ENCODE measurements around the gene CDRT15. TPM values are rescaled to one million over a fixed set of nuclear protein-coding genes. Genes with fewer than 3 reads are reported as not detected.
"Not testable (repeated sequence)": the region's sequence is repeated elsewhere in the genome, so short reads cannot be mapped to it uniquely, and the experiment has no call there.

The CDRT15 gene
- total RNA-seq, result not detected
- polyA plus RNA-seq, result not detected

DNA sequence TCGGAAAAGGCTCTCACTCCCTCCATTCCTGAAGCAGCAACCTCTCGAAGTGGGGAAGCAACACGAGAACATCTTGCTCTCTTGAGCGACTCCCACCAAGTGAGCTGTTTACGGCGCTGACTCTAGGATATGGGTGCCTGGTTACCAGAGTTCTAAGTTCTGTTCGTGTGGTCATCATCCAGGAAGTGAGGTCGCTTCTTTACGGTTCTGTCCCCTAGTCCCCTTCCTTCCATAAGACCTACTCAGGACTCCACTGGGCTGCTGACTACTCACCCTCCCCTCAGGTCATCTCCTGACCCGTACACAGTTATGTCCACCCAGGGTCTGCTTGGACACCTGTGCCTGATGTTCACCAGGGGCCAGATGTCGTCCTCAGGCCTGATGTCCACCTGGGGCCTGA, at the start of gene CDRT15:
Gene CDRT15 (minus strand): TSS at position 101 of the 400 bp plus-strand sequence. CDS start 29 bp downstream, at position 72.
- H3K36me3 ChIP-seq (ENCODE audit: insufficient read depth); DNase-seq (ENCODE audit: extremely low spot score); H3K4me3 ChIP-seq (ENCODE audit: low read depth, low read length); H3K4me1 ChIP-seq (ENCODE audit: insufficient read depth); H3K27ac ChIP-seq (ENCODE audit: low read depth): not testable (repeated sequence)
- WGBS, result 92% methylated on average over 11 of the region's 11 CpGs

DNA sequence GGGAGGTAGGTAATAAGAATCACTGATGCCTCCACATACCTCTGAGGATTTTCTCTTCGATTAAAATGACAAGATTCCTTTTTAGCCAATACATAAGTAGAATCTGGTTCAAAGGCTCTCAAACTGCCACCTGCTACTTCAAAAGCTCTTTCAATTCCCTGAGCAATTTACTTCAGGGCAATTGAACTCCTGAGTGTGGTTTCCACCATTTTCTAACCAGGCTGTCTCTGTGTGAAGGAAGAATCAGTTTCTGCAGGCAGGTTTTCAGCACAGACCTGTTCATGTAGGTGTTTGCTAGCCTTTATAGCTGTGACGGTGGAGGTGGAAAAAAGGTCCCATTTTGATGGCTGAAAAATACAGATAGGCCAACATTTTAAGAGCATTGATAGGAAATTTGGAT, 46.1 kb upstream of the CDRT15 start:
- 75% methylated on average over 2 of the region's 2 CpGs for WGBS
- H3K4me1 ChIP-seq (ENCODE audit: insufficient read depth), result no peaks in the 10 kb centered on the region
- H3K4me3 ChIP-seq (ENCODE audit: low read depth, low read length), result no peak overlapping the region
- no peak for DNase-seq (ENCODE audit: extremely low spot score)
- H3K36me3 ChIP-seq (ENCODE audit: insufficient read depth), result no peaks in the 10 kb centered on the region
- no peak overlapping the region for H3K27ac ChIP-seq (ENCODE audit: low read depth)

DNA sequence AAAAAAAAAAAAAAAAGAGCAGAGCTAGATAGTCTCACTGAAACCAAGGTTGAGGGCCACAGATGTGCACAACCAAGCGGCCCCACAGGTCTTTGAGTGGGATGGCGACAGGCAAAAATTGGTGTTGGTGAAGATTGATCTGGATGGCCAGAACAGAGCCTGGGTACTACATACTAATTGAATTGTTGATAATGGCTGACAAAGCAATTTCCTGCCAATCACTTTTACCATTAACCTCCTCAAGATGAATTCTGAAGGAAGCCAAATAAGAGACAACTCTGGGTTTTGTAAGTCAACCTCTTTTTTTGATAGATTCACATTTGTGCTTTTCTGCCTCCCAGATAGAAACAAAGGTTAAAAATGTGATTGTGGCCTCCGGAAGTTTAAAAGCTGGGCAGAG, 44.9 kb upstream of the CDRT15 start:
- Histone ChIP-seq H3K27ac (ENCODE audit: low read depth) (no peak overlapping the region), H3K4me1 (ENCODE audit: insufficient read depth) (no peaks in the 10 kb centered on the region), H3K4me3 (ENCODE audit: low read depth, low read length) (no peak overlapping the region), H3K36me3 (ENCODE audit: insufficient read depth) (no peaks in the 10 kb centered on the region)
- DNase-seq (ENCODE audit: extremely low spot score), result no peak
- WGBS, result 95% methylated on average over 3 of the region's 3 CpGs

DNA sequence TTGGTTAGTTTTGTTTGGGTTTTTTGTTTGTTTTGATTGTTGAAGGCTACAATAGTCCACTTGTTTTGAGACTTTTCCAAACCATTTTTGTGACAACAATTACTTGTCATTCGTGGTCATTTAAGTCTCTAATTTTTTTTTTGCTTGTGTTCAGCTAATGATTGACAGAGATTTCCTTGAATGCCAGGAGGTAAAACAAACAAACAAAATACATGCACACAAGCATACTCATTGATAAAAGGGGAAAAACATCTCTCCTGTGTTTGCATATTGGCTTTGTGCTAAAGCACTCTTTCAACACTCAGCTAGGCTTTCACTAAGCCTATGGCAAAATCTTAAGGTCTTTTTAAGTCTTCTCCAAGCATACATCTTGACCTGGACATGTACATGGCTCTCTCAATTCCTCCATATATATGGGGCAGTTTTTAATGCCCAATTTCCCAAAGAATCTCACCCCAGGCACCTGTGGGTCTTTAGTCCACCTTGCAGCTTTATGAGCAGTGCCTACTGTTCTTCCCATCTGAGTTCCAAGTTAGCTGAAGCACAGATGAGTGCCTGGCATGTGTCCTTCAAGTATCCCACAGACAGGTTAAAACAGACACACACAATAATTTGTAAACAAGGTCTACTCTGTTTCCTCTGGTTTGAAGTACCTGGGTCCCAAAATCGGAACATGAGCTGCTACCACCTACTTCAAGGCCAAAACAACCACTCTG, 40.0 kb upstream of the CDRT15 start:
- DNase-seq (ENCODE audit: extremely low spot score), result no peak
- WGBS, result 77% methylated on average over 2 of the region's 2 CpGs

DNA sequence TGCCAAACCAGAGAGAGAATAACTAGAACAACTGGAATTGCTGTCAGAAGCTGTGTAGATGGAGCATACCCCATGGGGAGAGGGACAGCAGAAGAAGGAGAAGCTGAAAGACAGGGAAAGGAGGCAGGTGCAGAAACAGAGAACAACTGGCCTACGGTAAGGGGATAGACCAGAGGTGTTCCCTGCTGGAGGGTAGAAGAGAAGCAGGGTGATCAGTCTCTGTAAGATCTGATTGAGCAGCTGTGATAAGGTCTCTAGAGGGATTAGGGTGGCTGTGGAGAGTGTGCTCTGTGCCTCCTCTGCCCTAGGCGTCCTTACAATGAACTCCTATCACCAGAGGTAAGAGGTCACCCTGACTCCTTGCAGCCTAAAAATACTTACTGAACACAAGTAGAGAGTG, 33.8 kb upstream of the CDRT15 start:
- H3K4me1 ChIP-seq (ENCODE audit: insufficient read depth), result no peaks in the 10 kb centered on the region
- no peak overlapping the region for H3K27ac ChIP-seq (ENCODE audit: low read depth)
- 84% methylated on average over 2 of the region's 2 CpGs for whole genome bisulfite sequencing
- no peak for DNase-seq (ENCODE audit: extremely low spot score)
- H3K36me3 ChIP-seq (ENCODE audit: insufficient read depth), result no peaks in the 10 kb centered on the region
- H3K4me3 ChIP-seq (ENCODE audit: low read depth, low read length), result no peak overlapping the region

More for the DNA sequence above, 40.0 kb upstream of the CDRT15 start:
- no peaks in the 10 kb centered on the region for H3K36me3 ChIP-seq (ENCODE audit: insufficient read depth)
- no peaks in the 10 kb centered on the region for H3K4me1 ChIP-seq (ENCODE audit: insufficient read depth)
- H3K4me3 ChIP-seq (ENCODE audit: low read depth, low read length), result no peak overlapping the region
- H3K27ac ChIP-seq (ENCODE audit: low read depth), result no peak overlapping the region

DNA sequence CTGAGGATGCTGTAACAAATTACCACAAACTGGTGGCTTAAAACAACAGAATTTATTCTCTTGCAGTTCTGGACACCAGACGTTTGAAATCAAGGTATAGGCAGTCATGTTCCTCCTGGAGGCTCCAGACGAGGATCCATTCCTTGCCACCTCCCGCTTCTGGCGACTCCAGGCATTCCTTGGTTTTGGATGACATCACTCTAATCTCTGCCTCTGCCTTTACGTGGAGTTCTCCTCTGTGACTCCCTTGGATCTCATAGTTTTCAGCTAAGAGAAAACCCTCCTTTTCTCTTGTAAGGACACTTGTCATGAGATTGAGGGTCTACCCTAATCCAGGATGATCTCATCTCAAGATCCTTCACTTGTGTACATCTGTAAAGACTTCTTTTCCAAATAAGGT, 32.8 kb upstream of the CDRT15 start:
- Histone ChIP-seq H3K4me3 (ENCODE audit: low read depth, low read length) (no peak overlapping the region), H3K4me1 (ENCODE audit: insufficient read depth) (no peaks in the 10 kb centered on the region), H3K27ac (ENCODE audit: low read depth) (no peak overlapping the region), H3K36me3 (ENCODE audit: insufficient read depth) (no peaks in the 10 kb centered on the region)
- DNase-seq (ENCODE audit: extremely low spot score), result no peak
- 36% methylated on average over 5 of the region's 5 CpGs for WGBS

DNA sequence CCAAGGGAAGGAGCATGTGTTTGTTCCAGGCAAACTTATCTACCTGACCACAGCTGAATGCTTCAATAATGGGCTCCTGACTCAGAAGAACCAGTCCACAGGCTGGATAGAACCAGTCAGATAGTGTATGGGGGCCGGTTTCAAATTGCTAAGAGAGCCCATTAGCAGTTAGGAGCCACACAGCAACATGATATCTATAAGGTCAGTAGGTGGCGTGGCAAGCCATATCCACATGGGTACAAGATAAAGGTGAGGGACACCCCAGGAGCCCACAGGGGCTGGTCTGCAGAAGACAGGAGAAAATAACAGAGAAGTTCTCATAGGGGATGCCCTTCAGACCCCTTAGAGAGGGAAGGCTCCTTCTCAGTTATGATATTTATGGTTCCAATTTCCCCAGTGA, 31.6 kb upstream of the CDRT15 start:
- WGBS, result 86% methylated on average over 2 of the region's 2 CpGs
- Histone ChIP-seq H3K27ac (ENCODE audit: low read depth) (no peak overlapping the region), H3K36me3 (ENCODE audit: insufficient read depth) (no peaks in the 10 kb centered on the region), H3K4me1 (ENCODE audit: insufficient read depth) (no peaks in the 10 kb centered on the region), H3K4me3 (ENCODE audit: low read depth, low read length) (no peak overlapping the region)
- DNase-seq (ENCODE audit: extremely low spot score), result no peak

DNA sequence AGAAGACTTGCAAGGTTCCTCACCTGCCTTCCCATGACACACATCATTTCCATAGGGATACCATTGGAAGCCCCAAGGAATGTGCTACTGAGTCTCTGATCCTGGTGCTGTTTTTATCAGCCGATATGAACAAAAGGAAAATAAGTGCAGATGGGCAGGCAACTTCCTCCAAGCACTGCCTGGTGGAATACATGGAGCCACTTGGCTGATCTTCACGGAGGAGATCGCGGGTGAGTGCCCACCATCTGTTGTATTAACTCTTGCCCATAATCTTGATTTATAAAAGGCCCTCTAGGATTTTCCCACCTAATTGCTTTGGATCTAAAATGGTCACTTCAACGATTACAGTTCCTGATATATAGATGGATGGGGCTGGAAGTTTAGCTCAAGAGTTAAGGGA, 24.7 kb upstream of the CDRT15 start:
- no peak for DNase-seq (ENCODE audit: extremely low spot score)
- Histone ChIP-seq H3K4me1 (ENCODE audit: insufficient read depth) (no peaks in the 10 kb centered on the region), H3K36me3 (ENCODE audit: insufficient read depth) (no peaks in the 10 kb centered on the region), H3K27ac (ENCODE audit: low read depth) (no peak overlapping the region), H3K4me3 (ENCODE audit: low read depth, low read length) (no peak overlapping the region)
- 94% methylated on average over 5 of the region's 5 CpGs for WGBS

DNA sequence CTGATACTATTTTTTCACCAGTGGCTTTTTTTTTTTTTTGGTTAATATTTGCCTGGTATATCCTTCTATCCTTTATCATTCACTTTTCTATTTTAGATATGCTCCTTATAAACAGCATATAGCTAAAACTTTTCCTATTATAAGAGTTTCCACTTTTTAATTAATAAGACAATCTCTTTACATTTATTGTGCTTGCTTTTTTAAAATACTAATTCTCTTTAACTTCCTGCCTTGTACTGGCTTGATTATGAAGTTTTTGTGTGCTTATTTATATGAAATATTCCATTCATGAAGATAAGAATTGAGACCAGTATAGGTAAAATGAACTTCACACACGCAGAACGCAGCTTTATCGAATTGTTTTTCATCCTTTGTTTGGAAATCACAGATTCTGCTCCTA, 9.0 kb upstream of the CDRT15 start:
- no peak for DNase-seq (ENCODE audit: extremely low spot score)
- H3K36me3 ChIP-seq (ENCODE audit: insufficient read depth), result no peaks in the 10 kb centered on the region
- no peak overlapping the region for H3K4me3 ChIP-seq (ENCODE audit: low read depth, low read length)
- H3K4me1 ChIP-seq (ENCODE audit: insufficient read depth), result no peaks in the 10 kb centered on the region
- no peak overlapping the region for H3K27ac ChIP-seq (ENCODE audit: low read depth)
- WGBS, result 83% methylated on average over 3 of the region's 3 CpGs

DNA sequence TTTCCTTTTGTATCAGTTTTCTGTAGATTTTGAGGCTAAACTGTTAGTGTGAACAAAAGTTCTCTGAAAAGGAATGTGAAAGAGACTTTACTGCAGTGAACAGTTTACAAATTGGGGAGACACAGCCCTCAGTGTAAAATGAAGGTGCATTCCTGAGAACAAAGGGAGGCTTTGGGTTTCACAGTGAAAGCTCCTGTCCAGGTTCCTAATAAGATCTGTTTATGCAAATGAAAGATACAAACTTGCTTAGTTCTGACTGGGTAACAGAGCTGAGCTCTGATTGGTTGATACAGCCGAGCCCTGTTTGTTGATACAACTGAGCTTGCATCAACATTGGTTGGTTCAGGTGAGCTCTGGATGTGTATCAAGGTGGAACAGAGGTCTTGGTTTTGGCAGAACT, 8.3 kb upstream of the CDRT15 start:
- Histone ChIP-seq H3K36me3 (ENCODE audit: insufficient read depth) (no peaks in the 10 kb centered on the region), H3K27ac (ENCODE audit: low read depth) (no peak overlapping the region), H3K4me3 (ENCODE audit: low read depth, low read length) (no peak overlapping the region), H3K4me1 (ENCODE audit: insufficient read depth) (no peaks in the 10 kb centered on the region)
- WGBS, result 73% methylated on average over 1 of the region's 1 CpG
- no peak for DNase-seq (ENCODE audit: extremely low spot score)

DNA sequence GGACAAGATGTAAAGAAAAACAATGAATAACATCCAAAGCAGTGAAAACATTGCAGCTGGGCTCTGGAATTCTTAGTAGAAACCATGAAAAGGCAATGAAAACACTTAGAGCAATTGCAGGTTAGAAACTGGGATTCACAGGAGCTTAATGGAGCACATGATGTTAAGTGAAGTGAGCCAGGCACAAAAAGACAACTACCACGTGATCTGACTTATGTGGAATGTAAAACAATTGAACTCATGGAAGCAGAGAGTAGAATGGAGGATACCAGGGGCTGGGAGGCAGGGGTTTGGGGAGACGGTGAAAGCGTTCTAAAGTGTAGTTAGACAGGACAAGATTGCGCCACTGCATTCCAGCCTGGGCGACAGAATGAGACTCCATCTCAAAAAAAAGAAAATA, 2.6 kb upstream of the CDRT15 start:
- H3K4me3 ChIP-seq (ENCODE audit: low read depth, low read length); H3K27ac ChIP-seq (ENCODE audit: low read depth); H3K4me1 ChIP-seq (ENCODE audit: insufficient read depth); DNase-seq (ENCODE audit: extremely low spot score); H3K36me3 ChIP-seq (ENCODE audit: insufficient read depth): not testable (repeated sequence)
- 92% methylated on average over 3 of the region's 5 CpGs for WGBS

DNA sequence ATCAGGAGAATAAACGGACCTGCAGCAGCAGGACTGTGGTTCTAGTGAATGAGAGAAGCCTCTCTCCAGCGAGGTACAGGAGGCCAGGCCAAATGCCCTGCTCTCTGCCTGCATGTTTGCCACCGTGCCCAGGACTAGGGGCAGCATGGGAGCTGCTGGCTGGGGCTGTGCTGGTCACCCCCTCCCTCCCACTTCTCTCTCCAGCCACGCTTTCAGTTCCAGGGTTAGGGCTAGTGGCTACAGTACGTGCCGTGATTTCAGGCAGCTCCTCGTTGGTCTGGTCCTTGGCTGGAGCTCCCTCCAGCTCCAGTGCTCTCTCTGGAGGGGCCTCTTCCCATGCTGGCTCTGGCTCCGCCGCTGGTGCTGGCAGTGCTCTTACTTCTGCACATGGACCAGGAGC, 630 bp downstream of the CDRT15 start:
- H3K27ac ChIP-seq (ENCODE audit: low read depth); H3K36me3 ChIP-seq (ENCODE audit: insufficient read depth); H3K4me1 ChIP-seq (ENCODE audit: insufficient read depth); H3K4me3 ChIP-seq (ENCODE audit: low read depth, low read length); DNase-seq (ENCODE audit: extremely low spot score): not testable (repeated sequence)
- WGBS, result 86% methylated on average over 7 of the region's 9 CpGs

DNA sequence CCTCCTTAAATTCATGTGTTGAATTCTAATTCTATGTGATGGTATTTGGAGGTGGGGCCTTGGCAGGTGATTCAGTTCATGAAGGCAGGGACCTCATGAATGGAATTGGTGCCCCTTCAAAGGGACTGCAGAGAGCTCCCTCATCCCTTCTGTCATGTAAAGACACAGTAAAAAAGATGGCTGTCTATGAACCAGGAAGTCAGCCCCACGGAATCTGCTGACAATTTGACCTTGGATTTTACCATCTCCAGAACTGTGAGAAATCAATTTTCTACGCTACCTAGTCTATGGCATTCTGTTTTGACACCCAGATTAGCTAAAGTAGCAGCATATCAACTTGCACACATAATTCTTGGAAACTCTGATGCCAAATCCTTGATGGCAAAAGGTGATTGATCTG, 1.6 kb downstream of the CDRT15 start:
- H3K4me3 ChIP-seq (ENCODE audit: low read depth, low read length); H3K36me3 ChIP-seq (ENCODE audit: insufficient read depth); H3K4me1 ChIP-seq (ENCODE audit: insufficient read depth); H3K27ac ChIP-seq (ENCODE audit: low read depth); DNase-seq (ENCODE audit: extremely low spot score): not testable (repeated sequence)
- WGBS, result 95% methylated on average over 2 of the region's 2 CpGs

DNA sequence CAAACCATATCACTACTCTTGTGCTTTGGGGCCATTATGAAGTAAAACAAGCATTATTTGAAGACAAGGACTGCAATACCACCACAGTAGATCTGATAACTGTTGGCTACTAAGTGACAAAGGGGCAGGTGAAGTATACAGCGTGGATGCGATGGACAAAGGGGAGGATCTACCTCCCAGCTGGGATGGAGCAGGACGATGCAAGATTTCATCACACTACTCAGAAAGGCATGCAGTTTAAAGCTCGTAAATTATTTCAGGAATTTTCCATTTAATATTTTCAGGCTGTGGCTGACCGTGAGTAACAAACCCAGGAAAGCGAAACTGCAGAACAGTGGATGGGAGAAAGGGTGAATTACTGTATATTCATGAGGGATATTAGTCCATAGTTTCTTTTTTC, 5.5 kb downstream of the CDRT15 start:
- H3K36me3 ChIP-seq (ENCODE audit: insufficient read depth); H3K4me1 ChIP-seq (ENCODE audit: insufficient read depth); H3K27ac ChIP-seq (ENCODE audit: low read depth); DNase-seq (ENCODE audit: extremely low spot score); H3K4me3 ChIP-seq (ENCODE audit: low read depth, low read length): not testable (repeated sequence)
- WGBS, result 38% methylated on average over 4 of the region's 6 CpGs

DNA sequence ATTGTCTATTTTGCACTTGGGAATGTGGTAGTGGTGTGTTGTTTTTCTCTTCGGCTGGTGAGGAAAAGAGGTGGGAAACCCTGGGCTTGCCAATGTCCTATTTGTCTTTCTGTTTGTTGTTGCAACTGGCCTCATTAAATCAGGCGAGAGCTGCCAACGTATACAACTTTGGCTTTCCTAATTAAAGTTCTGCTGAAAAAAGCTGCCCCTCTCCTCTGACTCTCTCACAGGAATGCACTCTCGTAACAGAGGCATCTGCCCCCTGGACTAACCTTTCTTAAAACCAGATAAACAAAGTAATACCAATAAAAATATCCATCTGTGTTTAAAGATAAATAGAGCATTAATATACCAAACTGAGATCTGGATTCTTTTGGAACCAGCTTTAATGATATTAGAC, 7.8 kb downstream of the CDRT15 start:
- no peak overlapping the region for H3K4me3 ChIP-seq (ENCODE audit: low read depth, low read length)
- no peaks in the 10 kb centered on the region for H3K36me3 ChIP-seq (ENCODE audit: insufficient read depth)
- H3K4me1 ChIP-seq (ENCODE audit: insufficient read depth), result no peaks in the 10 kb centered on the region
- DNase-seq (ENCODE audit: extremely low spot score), result no peak
- 23% methylated on average over 4 of the region's 4 CpGs for WGBS
- H3K27ac ChIP-seq (ENCODE audit: low read depth), result no peak overlapping the region

Measured in urinary bladder (tissue), 4 donors.